Sciatic nerve (tissue), 2 donors: ENCODE data around the gene CRYBG1. TPM values are rescaled to one million over a fixed set of nuclear protein-coding genes. Genes with fewer than 3 reads are reported as not detected.

ENCODE experiments used
- ATAC-seq: fragments of 200-7000 bp; cut with Tn5 transposase; one replicate; pipeline ENCODE4 v1.9.1; 2020; ENCODE audit warnings: mild to moderate bottlenecking, moderate library complexity
- DNase-seq: peaks from one replicate; pipeline ENCODE4 v3.0.0-alpha.2; 2020; ENCODE audit warnings: low spot score
- intact Hi-C: fragments of 100-400 bp; cut with DNase I; formaldehyde crosslinking; loops from one replicate; pipeline ENCODE4 v1.14.2; 2022
- total RNA-seq: library from RNA; stranded (reverse); fragmentation: NEBNext Ultra II Directional; extraction: Animal tissue kit (Norgen Biotek cat#: 25700); gene quantifications from one replicate; pipeline ENCODE4 v1.2.1, GENCODE V29; 2021
- donor health status: DM: no; HTN: no; CAD: no.
- donor health status: DM: no; HTN: no; CAD: no.

The CRYBG1 gene
- total RNA-seq, 1 donor from 2014 or later: 10.7 TPM

GRCh38 chr6:106486236-106486635 is 125.7 kb downstream of the CRYBG1 start:
- intact Hi-C loops: no loop called here
- DNase-seq (no peak), ATAC-seq (no peak)

GRCh38 chr6:106488494-106489370 is 128.2 kb downstream of the CRYBG1 start:
- no peak for DNase-seq
- intact Hi-C loops: no loop called here
- ATAC-seq: no peak

- DNase-seq (no peak), ATAC-seq (no peak)
- intact Hi-C loops: no loop called here
Measured at GRCh38 chr6:106490030-106490429, 129.5 kb downstream of the CRYBG1 start.

DNA sequence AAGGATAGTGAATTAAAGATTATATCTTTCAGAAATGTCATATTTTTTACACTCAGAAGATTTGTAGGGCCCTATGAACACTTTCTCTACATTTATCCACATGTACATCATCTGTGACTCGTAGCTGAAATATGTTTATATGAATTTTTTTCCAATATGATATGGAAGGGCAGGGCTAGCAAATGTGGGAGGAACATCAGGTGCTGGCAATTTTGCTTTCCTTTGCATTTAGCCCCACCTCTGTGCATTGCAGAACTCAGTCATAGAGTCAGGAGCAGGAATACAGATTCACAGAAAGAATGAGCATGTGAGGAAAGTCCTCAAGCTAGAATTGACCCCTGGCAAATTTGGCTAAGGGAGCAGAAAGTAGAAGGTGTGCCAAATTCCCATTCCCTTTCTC is 129.9 kb downstream of the CRYBG1 start:
- intact Hi-C loops: no loop called here
- no peak for DNase-seq
- no peak for ATAC-seq

DNA sequence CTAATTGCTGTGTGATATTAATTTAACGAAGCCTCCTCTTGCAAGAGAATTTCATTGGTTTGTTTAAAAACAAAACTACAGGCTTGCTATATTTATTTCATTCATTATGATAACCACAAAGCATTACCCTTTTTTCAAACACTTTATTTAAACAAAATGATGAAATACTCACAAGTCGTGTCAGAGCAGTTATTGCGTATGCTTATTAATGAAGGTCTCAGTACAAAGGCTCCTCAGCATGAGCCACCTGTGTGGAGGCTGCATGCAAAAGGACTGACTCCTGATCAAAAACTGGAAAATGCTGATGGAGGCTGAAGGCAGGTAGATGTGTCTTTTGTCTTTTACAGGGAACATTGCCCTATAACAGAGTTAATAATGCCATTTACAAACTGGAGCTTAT is 130.5 kb downstream of the CRYBG1 start:
- DNase-seq: no peak
- intact Hi-C loops: no loop called here
- no peak for ATAC-seq

DNA sequence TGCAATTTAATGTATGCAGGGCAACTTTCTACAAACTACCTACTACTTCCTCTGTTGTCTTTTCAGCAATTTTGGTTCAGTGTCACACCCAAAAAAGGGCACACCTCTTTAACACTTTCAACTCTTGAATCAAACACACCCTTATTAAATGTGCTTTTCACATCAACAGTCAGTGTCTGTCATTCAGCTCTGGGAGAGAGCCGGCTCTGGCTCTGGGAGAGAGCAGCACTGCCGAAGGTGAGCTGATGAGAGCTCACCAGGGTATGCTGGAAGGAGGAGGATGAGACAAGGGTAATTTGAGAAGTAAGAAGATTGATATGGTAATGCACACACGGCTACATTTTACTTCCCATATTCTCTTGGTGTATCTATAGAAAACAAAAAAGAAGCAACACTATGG is 134.5 kb downstream of the CRYBG1 start:
- DNase-seq (no peak), ATAC-seq (no peak)
- intact Hi-C loops: no loop called here

DNA sequence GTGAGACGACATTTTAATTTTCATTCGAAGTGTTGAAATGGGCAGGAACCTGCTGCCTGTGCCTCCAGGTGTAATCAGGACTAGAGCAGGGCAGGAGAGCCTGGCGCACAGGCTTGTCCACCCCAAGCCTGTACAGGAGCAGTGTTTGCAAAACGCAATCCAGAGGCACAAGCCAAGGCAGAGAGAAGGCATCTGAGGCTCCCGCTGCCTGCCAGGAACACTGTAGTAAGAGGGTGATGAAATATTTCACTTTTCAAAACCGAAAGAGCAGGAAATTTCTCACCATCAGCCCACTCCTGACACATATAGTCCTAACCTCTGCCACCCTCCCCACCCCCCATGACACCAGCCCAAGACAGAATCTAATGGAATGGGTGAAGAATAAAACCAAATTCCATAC is 136.3 kb downstream of the CRYBG1 start:
- intact Hi-C loops: no loop called here
- DNase-seq: no peak
- peak; percentile 48 for ATAC-seq

- ATAC-seq (peak; percentile 50), DNase-seq (no peak)
- intact Hi-C loops: no loop called here
Measured at GRCh38 chr6:106501960-106502371, 141.4 kb downstream of the CRYBG1 start.

DNA sequence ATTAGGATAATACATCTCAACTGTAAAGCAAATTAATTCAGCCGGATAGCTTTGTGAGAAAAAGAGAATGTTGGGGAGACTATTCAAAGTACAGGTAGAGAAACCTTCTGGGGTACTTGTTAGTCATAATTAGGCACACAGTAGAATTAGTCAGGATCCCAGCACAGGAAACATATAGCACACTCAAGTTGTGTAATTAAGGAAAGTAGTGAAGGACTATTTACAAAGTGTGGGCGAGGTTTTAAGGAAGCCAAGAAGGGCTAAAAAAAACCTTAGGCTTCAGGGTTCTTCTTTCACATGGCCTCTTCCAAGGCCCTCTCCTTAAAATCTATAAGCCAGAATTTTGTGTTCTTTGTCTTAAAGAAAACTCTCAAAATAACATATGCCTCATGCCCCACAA is 142.0 kb downstream of the CRYBG1 start:
- intact Hi-C loops: no loop called here
- ATAC-seq (no peak), DNase-seq (no peak)

GRCh38 chr6:106508277-106508676 is 147.8 kb downstream of the CRYBG1 start:
- ATAC-seq (no peak), DNase-seq (no peak)
- intact Hi-C loops: no loop called here

DNA sequence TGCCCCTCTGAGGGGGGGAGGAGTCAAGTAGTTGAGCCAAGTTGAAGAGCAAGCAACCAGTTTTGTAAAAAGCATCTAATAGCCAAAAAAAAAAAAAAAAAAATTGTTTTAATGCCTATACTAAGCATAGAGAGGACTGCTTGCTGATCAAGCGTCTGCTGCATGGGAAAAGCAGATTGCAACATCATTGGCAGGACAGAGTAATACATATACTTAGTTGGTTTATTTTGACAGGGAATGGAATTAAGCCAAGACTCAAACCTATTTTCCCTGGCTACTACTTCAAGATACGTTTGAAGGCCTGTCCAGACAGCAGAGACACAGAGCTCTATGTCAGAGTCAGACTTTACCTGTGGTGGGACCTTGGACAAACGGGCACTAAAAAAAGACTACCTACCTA is 148.3 kb downstream of the CRYBG1 start:
- intact Hi-C loops: no loop called here

DNA sequence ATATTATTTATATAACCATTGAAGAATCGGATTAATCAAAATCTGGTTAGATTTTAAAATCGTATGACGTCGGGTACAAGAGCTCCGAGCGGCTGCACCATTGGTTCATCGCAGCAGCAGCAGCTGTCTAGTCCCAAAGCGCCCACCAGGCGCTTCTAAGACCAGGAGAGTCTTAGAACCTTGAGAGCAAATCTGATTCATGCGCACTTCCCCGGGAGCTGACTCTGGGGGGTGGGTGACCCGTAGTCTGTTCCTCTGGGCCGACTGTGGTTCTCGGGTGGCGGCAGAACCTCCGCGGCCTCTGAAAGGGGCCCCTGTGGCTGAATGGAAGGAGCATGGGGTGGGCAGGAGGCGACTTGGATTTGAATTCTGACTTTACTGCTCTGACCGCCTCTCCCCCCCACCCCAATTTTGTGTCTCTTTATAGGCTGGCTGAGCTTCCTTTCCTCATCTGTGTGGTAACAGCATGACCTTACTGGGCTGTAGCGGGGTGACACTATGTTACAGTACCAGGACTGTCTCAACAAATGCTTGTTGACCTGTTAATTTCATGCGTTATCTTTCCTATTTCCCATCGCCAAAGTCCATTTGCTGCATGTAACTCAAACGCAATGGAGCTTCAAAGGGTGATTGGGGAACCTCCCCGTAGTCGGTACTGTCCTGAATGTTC is 149.0 kb downstream of the CRYBG1 start:
- ATAC-seq (no peak), DNase-seq (no peak)
- intact Hi-C loops: no loop called here

More for the DNA sequence above, 148.3 kb downstream of the CRYBG1 start:
- DNase-seq: no peak
- no peak for ATAC-seq

DNA sequence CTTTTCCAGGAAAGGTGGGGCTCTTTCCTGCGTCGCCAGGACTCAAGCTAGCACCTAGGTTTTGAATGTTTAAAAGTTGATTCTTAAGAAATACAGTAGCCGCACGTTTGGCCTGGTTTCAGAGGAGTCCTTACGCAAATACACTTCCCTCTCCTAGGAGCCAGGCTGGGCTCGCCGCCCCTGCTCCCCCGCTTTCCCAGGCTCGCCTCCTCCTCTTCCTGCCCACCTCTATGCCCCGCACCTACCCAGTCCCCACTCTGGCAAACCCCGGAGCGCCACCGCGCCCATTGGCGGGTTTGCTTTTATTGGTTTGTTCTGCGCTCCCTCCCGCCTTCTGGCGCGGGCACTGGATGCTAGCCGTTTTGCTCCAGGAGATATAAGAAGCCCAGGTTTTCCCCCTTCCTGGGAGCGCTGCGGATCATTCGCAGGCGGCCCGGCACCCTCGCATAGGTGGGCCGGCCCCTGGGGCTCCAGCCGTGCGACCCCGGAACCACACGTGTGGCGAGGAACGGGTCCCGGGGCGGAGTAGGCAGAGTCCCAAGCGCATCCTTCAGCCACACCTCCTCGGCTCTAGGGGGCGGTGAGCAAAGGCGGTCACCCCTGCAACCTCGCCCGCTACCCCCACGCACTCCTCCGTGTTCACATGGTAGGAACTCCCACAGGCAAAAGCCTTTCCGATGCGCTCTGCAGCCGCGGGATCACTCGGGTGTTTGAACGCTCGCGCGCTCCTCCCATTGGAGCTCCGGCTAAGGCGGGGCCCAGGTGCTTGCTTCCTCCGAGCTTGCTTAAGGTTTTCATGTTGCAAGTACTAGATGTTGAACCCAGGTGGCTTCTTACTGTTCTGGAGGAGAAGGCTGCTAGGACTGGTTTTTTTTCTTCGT is 149.8 kb downstream of the CRYBG1 start:
- DNase-seq: peak; percentile 67
- intact Hi-C loops: no loop called here

DNA sequence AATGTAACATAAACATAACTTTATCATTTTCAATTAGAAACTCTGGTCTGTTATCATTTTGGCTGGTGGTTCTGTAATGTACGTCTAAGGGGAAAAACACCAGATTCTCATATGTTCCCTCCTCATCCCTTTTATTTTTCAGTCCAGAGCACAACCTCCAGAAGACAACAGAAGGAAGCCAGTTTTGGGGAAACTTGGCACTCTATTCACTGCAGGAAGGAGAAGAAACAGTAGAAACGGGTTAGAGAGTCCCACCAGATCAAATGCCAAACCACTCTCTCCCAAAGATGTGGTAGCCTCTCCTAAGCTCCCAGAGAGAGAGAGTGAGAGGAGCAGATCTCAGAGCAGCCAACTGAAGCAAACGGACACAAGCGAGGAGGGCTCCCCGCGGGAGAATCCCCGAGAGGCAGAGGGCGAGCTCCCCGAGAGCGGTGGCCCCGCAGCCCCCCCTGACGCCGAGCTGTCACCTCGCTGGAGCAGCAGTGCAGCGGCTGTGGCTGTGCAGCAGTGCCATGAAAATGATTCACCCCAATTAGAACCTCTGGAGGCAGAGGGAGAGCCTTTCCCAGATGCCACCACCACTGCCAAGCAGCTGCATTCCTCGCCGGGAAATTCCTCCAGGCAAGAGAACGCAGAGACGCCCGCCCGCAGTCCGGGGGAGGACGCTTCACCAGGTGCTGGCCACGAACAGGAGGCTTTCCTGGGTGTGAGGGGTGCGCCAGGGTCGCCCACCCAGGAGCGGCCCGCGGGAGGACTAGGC is 151.0 kb downstream of the CRYBG1 start:
- intact Hi-C loops: no loop called here
- ATAC-seq (peak; percentile 40), DNase-seq (no peak)

More for the DNA sequence above, 149.8 kb downstream of the CRYBG1 start:
- peak; percentile 38 for ATAC-seq

GRCh38 chr6:106512048-106512967 is 151.8 kb downstream of the CRYBG1 start:
- intact Hi-C loops: no loop called here
- ATAC-seq (peak; percentile 74), DNase-seq (peak; percentile 83)

GRCh38 chr6:106512968-106513574 is 152.6 kb downstream of the CRYBG1 start:
- DNase-seq (no peak), ATAC-seq (no peak)
- intact Hi-C loops: no loop called here

- DNase-seq: no peak
- intact Hi-C loops: no loop called here
- ATAC-seq: no peak
Measured at GRCh38 chr6:106513808-106514582, 153.5 kb downstream of the CRYBG1 start.
